Nephron (organoid): ENCODE data around the gene LSAMP.
"Not testable (repeated sequence)": the region's sequence is repeated elsewhere in the genome, so short reads cannot be mapped to it uniquely, and the experiment has no call there.

ENCODE experiments used
- H3K27ac Mint-ChIP-seq, 3 experiments: 2 replicates each; pipeline ENCODE4 v1.8.0; 2020; ENCODE audit warnings: mixed read lengths in 3 of 3, mild to moderate bottlenecking in 2 of 3, moderate library complexity in 1 of 3
- H3K27me3 Mint-ChIP-seq: 2 replicates; pipeline ENCODE4 v1.8.0; 2021; ENCODE audit warnings: low read depth, mild to moderate bottlenecking, moderate library complexity, mixed read lengths
- H3K36me3 Mint-ChIP-seq: 2 replicates; pipeline ENCODE4 v1.8.0; 2020; ENCODE audit warnings: low read depth, mixed read lengths
- H3K4me1 Mint-ChIP-seq: 2 replicates; pipeline ENCODE4 v1.8.0; 2020; ENCODE audit warnings: mixed read lengths
- H3K4me3 Mint-ChIP-seq, 3 experiments: 2 replicates each; pipeline ENCODE4 v1.8.0; 2020; ENCODE audit warnings: mild to moderate bottlenecking in 3 of 3, mixed read lengths in 3 of 3, moderate library complexity in 2 of 3
- H3K9me3 Mint-ChIP-seq: 2 replicates; pipeline ENCODE4 v1.8.0; 2020; ENCODE audit warnings: mixed read lengths
- CTCF ChIP-seq, 3 experiments: fragments of 200-600 bp; sonication (generic); IDR thresholded peaks; one replicate each; pipeline ENCODE4 v1.5.0; 2021; ENCODE audit warnings: antibody characterized with exemption in 3 of 3; ENCODE audit not compliant: unreplicated experiment in 3 of 3

The LSAMP gene

GRCh38 chr3:115783938-115784738 lies 661.1 kb downstream of the LSAMP start:
- H3K4me1 Mint-ChIP-seq: peaks cover 15% of the 10 kb centered on the region
- peak; percentile 94 to 98 (median 96) for TF ChIP-seq CTCF (IDR thresholded peaks at IDR 0.05; ENCODE audit: unreplicated experiment in 3 of 3)
- no peaks in the 10 kb centered on the region for H3K9me3 Mint-ChIP-seq
- peak overlapping the region; percentile 8 to 86 (median 83) for H3K27ac Mint-ChIP-seq
- peaks cover 6% of the 10 kb centered on the region for H3K27me3 Mint-ChIP-seq
- H3K4me3 Mint-ChIP-seq: peak overlapping the region; percentile 79 to 94 (median 80)
- H3K36me3 Mint-ChIP-seq: no peaks in the 10 kb centered on the region

GRCh38 chr3:115783426-115783825 lies 661.9 kb downstream of the LSAMP start:
- H3K36me3 Mint-ChIP-seq, H3K9me3 Mint-ChIP-seq, H3K27me3 Mint-ChIP-seq: not testable (repeated sequence)
- Mint-ChIP-seq H3K4me3 (peak overlapping the region; percentile 67 to 94 (median 79)), H3K27ac (peak overlapping the region in 2 of 3 experiments; percentile 8 to 83), H3K4me1 (peaks cover 15% of the 10 kb centered on the region)

GRCh38 chr3:115779011-115779410 lies 666.3 kb downstream of the LSAMP start:
- Mint-ChIP-seq H3K4me3 (no peak overlapping the region), H3K27ac (no peak overlapping the region), H3K27me3 (no peaks in the 10 kb centered on the region), H3K4me1 (no peaks in the 10 kb centered on the region), H3K36me3 (no peaks in the 10 kb centered on the region), H3K9me3 (no peaks in the 10 kb centered on the region)
- no peak for TF ChIP-seq CTCF (IDR thresholded peaks at IDR 0.05; ENCODE audit: unreplicated experiment in 3 of 3)

- no peak for TF ChIP-seq CTCF (IDR thresholded peaks at IDR 0.05; ENCODE audit: unreplicated experiment in 3 of 3)
- Mint-ChIP-seq H3K36me3 (no peaks in the 10 kb centered on the region), H3K4me3 (no peak overlapping the region), H3K9me3 (no peaks in the 10 kb centered on the region), H3K27me3 (no peaks in the 10 kb centered on the region), H3K4me1 (no peaks in the 10 kb centered on the region), H3K27ac (no peak overlapping the region)
These were observed 672.3 kb downstream of the LSAMP start for GRCh38 chr3:115772951-115773350.

- no peak for TF ChIP-seq CTCF (IDR thresholded peaks at IDR 0.05; ENCODE audit: unreplicated experiment in 3 of 3)
- H3K36me3 Mint-ChIP-seq: no peaks in the 10 kb centered on the region
These were observed 676.6 kb downstream of the LSAMP start for GRCh38 chr3:115768661-115769060.

GRCh38 chr3:115766587-115767482 lies 678.5 kb downstream of the LSAMP start:
- Mint-ChIP-seq H3K9me3 (no peaks in the 10 kb centered on the region), H3K4me1 (peaks cover 4% of the 10 kb centered on the region), H3K36me3 (no peaks in the 10 kb centered on the region), H3K27me3 (no peaks in the 10 kb centered on the region), H3K4me3 (no peak overlapping the region), H3K27ac (peak overlapping the region; percentile 8 to 21 (median 8))
- TF ChIP-seq CTCF (IDR thresholded peaks at IDR 0.05; ENCODE audit: unreplicated experiment in 3 of 3): no peak

More at GRCh38 chr3:115768661-115769060, 676.6 kb downstream of the LSAMP start:
- no peaks in the 10 kb centered on the region for H3K4me1 Mint-ChIP-seq
- no peak overlapping the region for H3K27ac Mint-ChIP-seq
- H3K27me3 Mint-ChIP-seq: no peaks in the 10 kb centered on the region
- H3K4me3 Mint-ChIP-seq: no peak overlapping the region
- H3K9me3 Mint-ChIP-seq: no peaks in the 10 kb centered on the region
